Measurements from ENCODE around the gene OMD.

GRCh38 chr9:92397853-92398252 is 26.4 kb downstream of the OMD start:
- no peak for TF ChIP-seq POLR2AphosphoS5 (IDR thresholded peaks at IDR 0.05)
- TF ChIP-seq CTCF (IDR thresholded peaks at IDR 0.05): no peak
- TF ChIP-seq EP300 (IDR thresholded peaks at IDR 0.05): no peak
